ENCODE measurements around the gene MYOZ2. TPM values are rescaled to one million over a fixed set of nuclear protein-coding genes. Genes with fewer than 3 reads are reported as not detected.

The MYOZ2 gene
- total RNA-seq, 2 experiments from 2014 or later, result not detected

DNA sequence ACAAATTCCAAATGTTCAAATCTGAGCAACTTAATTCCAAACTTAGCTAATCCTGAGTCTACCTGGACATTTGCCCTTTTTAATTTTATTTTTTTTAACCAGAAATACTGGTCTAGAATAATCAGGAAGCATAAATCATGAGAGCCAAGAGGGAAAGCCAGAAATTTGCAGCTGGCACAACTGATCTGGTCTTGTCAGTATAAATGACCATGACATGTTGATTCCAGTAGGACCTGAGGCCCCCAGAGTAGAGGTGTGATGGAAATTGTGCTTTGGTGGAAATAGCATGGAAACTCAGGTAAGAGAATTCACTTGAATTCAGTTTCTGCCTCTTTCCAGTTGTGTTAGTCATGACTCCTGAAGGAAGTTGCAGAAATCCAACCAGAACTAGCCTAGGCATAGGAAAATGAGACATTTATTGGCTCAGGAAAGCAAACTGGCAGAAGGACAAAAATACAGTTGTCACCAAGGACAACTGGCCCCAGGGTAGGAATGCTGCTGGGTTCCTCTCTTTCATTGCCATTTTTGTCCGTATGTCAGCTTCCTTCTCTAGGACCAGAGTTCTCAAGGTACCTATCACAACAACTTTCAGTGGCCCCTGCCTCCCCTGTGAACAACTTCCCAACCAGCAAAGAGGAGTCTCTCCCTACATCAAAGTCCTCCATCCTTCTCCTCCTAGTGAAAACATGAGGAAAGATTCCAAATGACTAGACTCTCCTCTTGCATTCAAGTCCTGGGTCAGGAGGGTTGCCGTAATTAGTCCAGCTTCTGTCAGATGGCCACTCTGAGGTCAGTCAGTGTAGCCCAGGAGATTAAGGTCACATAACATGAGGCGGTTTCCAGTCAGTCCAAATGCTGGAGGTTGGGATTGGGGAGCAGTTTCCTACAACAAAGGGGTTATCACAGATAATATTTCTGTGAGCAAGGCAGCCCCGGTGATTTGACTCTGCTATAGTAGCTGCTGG, 29.3 kb upstream of the MYOZ2 start:
- intact Hi-C loops (cut with DNase I, micrococcal nuclease), result no loop called here
- no peak overlapping the region for H3K4me3 Mint-ChIP-seq
- DNase-seq (no peak), ATAC-seq (no peak)
- H3K27me3 Mint-ChIP-seq, result no peaks in the 10 kb centered on the region
- ChIA-PET POLR2A (no interaction called here), CTCF (interaction anchor here (1.7 kb wide), 1 partner anchor 66 kb away, joined by 6 read pairs; no protein-coding TSS in a partner anchor)
- no peak overlapping the region for H3K27ac Mint-ChIP-seq
- no peaks in the 10 kb centered on the region for H3K9me3 Mint-ChIP-seq (ENCODE audit: low read depth)
- H3K4me1 Mint-ChIP-seq, result peaks cover 2% of the 10 kb centered on the region
- no peaks in the 10 kb centered on the region for H3K36me3 Mint-ChIP-seq (ENCODE audit: low read depth)

DNA sequence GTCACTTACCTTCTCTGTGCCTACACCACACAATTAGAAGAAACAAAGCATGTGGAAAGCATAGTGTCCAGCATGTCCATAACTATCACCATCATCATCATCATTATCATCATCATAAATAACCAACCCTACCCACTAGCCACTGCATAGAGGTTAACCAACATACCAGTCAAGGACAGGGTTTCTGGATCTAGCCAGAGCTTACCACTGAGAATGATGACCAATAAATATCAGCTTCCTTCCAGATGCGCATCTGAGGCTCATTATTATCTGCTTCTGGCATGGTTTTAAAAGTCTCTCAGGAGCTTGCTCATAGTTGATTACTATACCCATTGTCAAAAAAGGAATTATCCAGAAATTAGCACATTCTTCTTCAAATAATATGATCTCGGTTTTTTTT, 25.5 kb upstream of the MYOZ2 start:
- H3K4me1 Mint-ChIP-seq, result peaks cover 4% of the 10 kb centered on the region
- ChIA-PET POLR2A (interaction anchor here (0.5 kb wide), 1 partner anchor 89 kb away, joined by 3 read pairs; no protein-coding TSS in a partner anchor), CTCF (no interaction called here)
- intact Hi-C loops (cut with DNase I, micrococcal nuclease), result loop anchor here in 1 of 2 experiments (5.0 kb wide), 1 partner anchor 97 kb away; no protein-coding TSS in a partner anchor
- no peak overlapping the region for H3K27ac Mint-ChIP-seq
- no peaks in the 10 kb centered on the region for H3K36me3 Mint-ChIP-seq (ENCODE audit: low read depth)
- DNase-seq (no peak), ATAC-seq (no peak)
- no peak overlapping the region for H3K4me3 Mint-ChIP-seq
- H3K27me3 Mint-ChIP-seq, result peaks cover 2% of the 10 kb centered on the region
- H3K9me3 Mint-ChIP-seq (ENCODE audit: low read depth), result no peaks in the 10 kb centered on the region

DNA sequence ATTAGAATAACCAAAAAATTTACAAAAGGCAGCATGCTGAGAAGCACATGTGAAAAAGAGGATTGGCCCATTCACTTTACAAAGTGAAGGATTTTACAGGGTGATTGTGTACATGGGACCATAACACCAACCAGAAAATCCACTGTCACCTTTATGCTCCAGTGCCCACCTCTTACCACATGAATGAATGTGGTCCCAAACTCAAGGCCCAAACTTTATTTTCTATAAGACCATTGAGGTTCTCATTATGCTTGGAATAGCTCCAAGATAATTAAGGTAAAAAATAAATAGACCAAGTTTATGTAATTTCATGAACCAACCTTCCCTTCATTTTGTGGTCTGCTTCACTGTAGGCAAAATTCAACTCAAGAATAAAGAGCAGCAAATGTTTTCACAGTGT, 24.3 kb upstream of the MYOZ2 start:
- Mint-ChIP-seq H3K27ac (no peak overlapping the region), H3K36me3 (ENCODE audit: low read depth) (no peaks in the 10 kb centered on the region), H3K4me3 (no peak overlapping the region), H3K4me1 (peaks cover 4% of the 10 kb centered on the region), H3K27me3 (peaks cover 5% of the 10 kb centered on the region), H3K9me3 (ENCODE audit: low read depth) (no peaks in the 10 kb centered on the region)
- DNase-seq (no peak), ATAC-seq (no peak)
- ChIA-PET CTCF (no interaction called here), POLR2A (no interaction called here)
- intact Hi-C loops (cut with DNase I, micrococcal nuclease), result loop anchor here in 1 of 2 experiments (5.0 kb wide), 1 partner anchor 96 kb away; no protein-coding TSS in a partner anchor

DNA sequence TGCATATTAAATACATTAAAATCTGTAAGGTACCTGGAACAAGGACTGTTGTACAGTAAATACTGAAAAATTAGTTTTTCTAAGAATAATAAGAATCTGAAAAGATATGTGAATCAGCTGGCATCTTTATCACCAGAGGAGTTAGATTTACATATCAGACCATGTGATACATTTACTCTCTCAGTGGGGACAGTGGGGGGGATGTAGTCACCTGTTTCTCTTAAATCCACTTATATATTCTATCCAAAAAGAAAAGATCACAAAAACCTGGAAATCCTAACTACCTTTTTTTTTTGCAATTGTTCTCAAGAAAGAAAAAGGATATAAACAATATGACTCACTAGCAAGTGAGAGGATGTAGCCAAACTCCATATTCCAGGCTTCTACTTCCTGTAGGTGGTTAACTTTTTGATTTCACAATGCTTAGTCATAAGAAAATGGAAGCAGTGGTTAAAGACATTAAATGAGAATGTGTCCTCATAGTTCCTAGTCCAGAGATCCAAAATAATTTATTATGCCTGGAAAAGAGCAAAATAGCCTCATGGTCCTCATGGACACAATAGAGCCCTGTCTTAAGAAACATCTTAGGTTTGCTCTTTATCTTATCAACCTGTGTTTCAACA, 22.5 kb upstream of the MYOZ2 start:
- intact Hi-C loops (cut with DNase I, micrococcal nuclease), result loop anchor here in 1 of 2 experiments (5.0 kb wide), 1 partner anchor 94 kb away; no protein-coding TSS in a partner anchor
- Mint-ChIP-seq H3K27me3 (peaks cover 5% of the 10 kb centered on the region), H3K36me3 (ENCODE audit: low read depth) (no peaks in the 10 kb centered on the region), H3K4me3 (no peak overlapping the region), H3K9me3 (ENCODE audit: low read depth) (no peaks in the 10 kb centered on the region), H3K4me1 (peaks cover 4% of the 10 kb centered on the region), H3K27ac (no peak overlapping the region)
- DNase-seq, result no peak
- CTCF ChIA-PET, result no interaction called here
- peak; percentile 57 for ATAC-seq
- POLR2A ChIA-PET, result no interaction called here

DNA sequence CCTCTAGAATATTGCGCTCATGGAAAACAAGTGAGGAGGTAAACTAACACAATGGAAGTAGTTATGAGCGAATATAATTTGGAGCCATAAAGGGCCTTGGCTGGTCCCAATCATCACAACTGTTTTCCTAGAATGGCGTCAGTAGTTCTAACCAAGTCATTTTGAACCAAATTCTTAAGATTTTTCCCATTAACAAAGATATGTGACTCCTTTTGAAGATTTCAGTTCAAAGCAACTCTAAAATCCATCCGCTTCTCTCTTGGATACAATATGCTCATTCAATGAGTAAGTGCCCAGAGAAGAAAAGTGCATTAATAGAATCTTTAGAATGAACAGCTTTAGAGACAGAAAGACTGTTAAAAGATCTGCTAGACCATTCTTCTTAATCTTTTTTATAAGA, 19.6 kb upstream of the MYOZ2 start:
- Mint-ChIP-seq H3K9me3 (ENCODE audit: low read depth) (no peaks in the 10 kb centered on the region), H3K4me1 (peaks cover 4% of the 10 kb centered on the region), H3K27ac (no peak overlapping the region), H3K27me3 (peaks cover 5% of the 10 kb centered on the region), H3K36me3 (ENCODE audit: low read depth) (no peaks in the 10 kb centered on the region), H3K4me3 (no peak overlapping the region)
- ChIA-PET CTCF (no interaction called here), POLR2A (no interaction called here)
- intact Hi-C loops (cut with DNase I, micrococcal nuclease), result no loop called here
- ATAC-seq (no peak), DNase-seq (no peak)

DNA sequence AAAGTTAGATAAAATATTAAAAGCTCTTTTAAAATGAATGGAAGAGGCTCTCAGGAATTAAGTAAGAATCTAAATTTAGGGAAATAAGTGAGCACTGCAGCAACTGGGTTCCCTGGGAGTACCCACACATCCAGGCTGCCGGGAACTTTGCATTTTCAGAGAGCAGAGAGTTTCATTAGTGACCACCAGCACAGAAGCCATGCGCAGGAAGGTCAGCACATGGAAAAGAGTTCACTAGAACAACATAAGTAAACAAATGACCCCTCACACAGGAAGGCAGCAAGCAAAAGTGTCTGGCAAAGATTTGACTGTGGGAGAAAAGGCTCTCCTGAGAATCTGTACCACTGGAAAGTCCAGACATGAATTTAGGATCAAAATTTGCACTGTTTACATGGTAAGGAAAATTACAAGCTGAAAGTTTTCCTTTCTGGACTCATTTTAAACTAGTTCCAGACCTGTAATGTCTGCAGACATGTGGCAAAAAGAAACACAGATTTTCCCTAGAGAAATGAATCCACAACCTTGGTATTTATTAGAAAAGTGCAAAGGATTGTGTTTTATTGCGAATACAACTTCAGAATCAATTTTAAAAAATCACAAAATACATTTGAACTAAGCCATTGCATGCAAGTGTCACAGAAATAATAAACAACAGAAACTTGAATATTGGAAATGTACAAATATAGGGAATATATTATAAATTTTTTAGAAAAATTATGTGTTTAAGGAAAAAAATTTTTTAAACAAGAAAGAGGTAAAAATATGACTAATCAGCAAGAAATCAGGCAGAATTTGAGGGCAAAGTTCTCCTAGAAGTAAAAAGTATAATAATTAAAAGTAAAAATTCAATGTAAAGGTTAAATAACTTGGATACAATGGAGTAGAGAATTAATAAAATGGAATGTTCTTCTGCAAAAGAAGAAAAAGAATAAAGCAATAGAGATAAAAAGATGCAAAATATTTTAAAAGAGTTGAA, 18.4 kb upstream of the MYOZ2 start:
- H3K4me3 Mint-ChIP-seq, result no peak overlapping the region
- POLR2A ChIA-PET, result no interaction called here
- DNase-seq, result no peak
- no peak overlapping the region for H3K27ac Mint-ChIP-seq
- H3K36me3 Mint-ChIP-seq (ENCODE audit: low read depth), result no peaks in the 10 kb centered on the region
- peaks cover 5% of the 10 kb centered on the region for H3K27me3 Mint-ChIP-seq
- H3K9me3 Mint-ChIP-seq (ENCODE audit: low read depth), result no peaks in the 10 kb centered on the region
- intact Hi-C loops (cut with DNase I, micrococcal nuclease), result no loop called here
- CTCF ChIA-PET, result no interaction called here
- H3K4me1 Mint-ChIP-seq, result peaks cover 4% of the 10 kb centered on the region
- ATAC-seq, result no peak

DNA sequence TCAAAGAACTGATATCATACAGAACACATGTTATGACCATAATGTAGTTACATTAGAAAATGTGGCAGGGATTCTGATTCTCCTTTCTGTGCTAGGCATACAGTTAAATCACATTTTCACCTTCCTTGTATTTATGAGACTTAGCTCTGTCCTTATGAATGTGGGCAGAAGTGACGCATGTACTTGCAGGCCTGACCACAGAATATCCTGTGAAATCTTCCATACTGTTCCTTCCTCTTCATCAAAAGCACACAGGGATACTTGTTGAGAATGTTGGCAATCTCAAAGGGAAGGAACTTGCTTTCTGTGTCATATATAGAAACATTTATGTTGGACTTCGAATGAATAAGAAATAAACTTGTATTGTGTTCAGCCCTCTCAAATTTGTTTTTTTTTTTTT, 17.2 kb upstream of the MYOZ2 start:
- ATAC-seq (no peak), DNase-seq (no peak)
- intact Hi-C loops (cut with DNase I, micrococcal nuclease), result no loop called here
- no peaks in the 10 kb centered on the region for H3K4me1 Mint-ChIP-seq
- no peaks in the 10 kb centered on the region for H3K9me3 Mint-ChIP-seq (ENCODE audit: low read depth)
- CTCF ChIA-PET, result interaction anchor here (0.9 kb wide), 1 partner anchor 15 kb away, joined by 3 read pairs; no protein-coding TSS in a partner anchor
- H3K4me3 Mint-ChIP-seq, result no peak overlapping the region
- POLR2A ChIA-PET, result no interaction called here
- no peak overlapping the region for H3K27ac Mint-ChIP-seq
- no peaks in the 10 kb centered on the region for H3K36me3 Mint-ChIP-seq (ENCODE audit: low read depth)
- H3K27me3 Mint-ChIP-seq, result peaks cover 5% of the 10 kb centered on the region

DNA sequence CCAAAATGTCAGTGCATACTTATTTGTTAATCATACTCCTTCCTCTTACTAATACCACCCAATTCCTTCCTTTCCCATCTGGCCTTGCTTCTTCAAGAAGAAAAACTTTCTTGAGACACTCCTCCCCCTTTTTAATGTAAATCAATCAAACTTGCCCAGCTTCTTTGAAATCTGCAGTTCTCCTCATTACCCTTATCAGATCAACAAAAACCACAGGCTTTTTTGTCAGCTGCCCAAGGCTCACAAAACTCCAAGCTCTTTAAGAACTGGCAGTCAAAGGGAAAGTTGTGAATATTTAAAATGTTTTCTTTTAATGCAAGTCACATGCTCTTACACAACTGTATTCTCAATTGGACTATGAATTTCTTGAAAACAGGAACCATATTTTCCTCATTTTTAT, 11.3 kb upstream of the MYOZ2 start:
- intact Hi-C loops (cut with DNase I, micrococcal nuclease), result no loop called here
- Mint-ChIP-seq H3K4me3 (no peak overlapping the region), H3K27ac (no peak overlapping the region), H3K9me3 (ENCODE audit: low read depth) (no peaks in the 10 kb centered on the region), H3K36me3 (ENCODE audit: low read depth) (no peaks in the 10 kb centered on the region), H3K4me1 (peaks cover 7% of the 10 kb centered on the region), H3K27me3 (no peaks in the 10 kb centered on the region)
- POLR2A ChIA-PET, result no interaction called here
- no peak for ATAC-seq
- DNase-seq, result no peak
- CTCF ChIA-PET, result no interaction called here

DNA sequence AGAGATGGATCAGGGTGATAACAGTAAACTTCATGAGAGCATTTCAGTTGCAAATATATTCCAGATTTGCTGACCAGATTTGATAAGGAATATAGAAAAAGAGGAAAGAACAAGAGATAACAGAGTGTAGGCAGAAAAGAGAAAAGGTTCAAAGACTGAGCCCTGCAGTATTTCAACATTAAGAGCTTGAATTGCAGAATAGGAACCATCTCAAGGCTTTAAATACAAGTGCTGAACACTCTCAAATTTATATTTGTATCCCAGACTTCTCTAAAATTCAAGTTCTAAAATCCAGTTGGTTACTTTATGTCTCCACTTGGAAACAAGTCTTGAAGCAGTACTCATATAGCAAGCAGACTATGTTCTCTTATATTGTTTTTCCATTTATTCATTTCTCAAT, 9.7 kb upstream of the MYOZ2 start:
- ChIA-PET CTCF (no interaction called here), POLR2A (no interaction called here)
- H3K27me3 Mint-ChIP-seq, result no peaks in the 10 kb centered on the region
- intact Hi-C loops (cut with DNase I, micrococcal nuclease), result no loop called here
- ATAC-seq (no peak), DNase-seq (no peak)
- no peak overlapping the region for H3K4me3 Mint-ChIP-seq
- H3K9me3 Mint-ChIP-seq (ENCODE audit: low read depth), result no peaks in the 10 kb centered on the region
- no peaks in the 10 kb centered on the region for H3K36me3 Mint-ChIP-seq (ENCODE audit: low read depth)
- peaks cover 7% of the 10 kb centered on the region for H3K4me1 Mint-ChIP-seq
- H3K27ac Mint-ChIP-seq, result no peak overlapping the region

DNA sequence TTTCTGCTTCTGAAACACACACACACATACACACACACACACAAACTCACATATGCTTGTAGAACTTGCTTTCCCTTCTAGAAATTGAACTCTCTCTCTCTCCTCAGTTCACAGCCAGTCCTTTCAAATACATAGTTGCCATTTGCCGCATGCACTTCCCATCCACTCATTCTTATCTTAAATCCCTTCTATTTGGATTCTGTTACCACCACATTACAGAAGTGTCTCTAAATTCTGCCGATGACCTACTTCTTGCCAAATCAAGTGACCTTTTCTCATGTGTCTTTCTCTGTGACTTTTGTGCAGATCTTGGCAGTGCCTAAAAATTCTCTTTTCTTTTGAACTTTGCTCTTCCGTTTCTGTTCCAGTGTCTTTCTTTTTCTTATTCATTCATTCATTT, 7.5 kb upstream of the MYOZ2 start:
- no peaks in the 10 kb centered on the region for H3K27me3 Mint-ChIP-seq
- peaks cover 7% of the 10 kb centered on the region for H3K4me1 Mint-ChIP-seq
- no peak overlapping the region for H3K4me3 Mint-ChIP-seq
- DNase-seq (no peak), ATAC-seq (no peak)
- no peak overlapping the region for H3K27ac Mint-ChIP-seq
- no peaks in the 10 kb centered on the region for H3K36me3 Mint-ChIP-seq (ENCODE audit: low read depth)
- POLR2A ChIA-PET, result no interaction called here
- intact Hi-C loops (cut with DNase I, micrococcal nuclease), result no loop called here
- CTCF ChIA-PET, result no interaction called here
- H3K9me3 Mint-ChIP-seq (ENCODE audit: low read depth), result no peaks in the 10 kb centered on the region

DNA sequence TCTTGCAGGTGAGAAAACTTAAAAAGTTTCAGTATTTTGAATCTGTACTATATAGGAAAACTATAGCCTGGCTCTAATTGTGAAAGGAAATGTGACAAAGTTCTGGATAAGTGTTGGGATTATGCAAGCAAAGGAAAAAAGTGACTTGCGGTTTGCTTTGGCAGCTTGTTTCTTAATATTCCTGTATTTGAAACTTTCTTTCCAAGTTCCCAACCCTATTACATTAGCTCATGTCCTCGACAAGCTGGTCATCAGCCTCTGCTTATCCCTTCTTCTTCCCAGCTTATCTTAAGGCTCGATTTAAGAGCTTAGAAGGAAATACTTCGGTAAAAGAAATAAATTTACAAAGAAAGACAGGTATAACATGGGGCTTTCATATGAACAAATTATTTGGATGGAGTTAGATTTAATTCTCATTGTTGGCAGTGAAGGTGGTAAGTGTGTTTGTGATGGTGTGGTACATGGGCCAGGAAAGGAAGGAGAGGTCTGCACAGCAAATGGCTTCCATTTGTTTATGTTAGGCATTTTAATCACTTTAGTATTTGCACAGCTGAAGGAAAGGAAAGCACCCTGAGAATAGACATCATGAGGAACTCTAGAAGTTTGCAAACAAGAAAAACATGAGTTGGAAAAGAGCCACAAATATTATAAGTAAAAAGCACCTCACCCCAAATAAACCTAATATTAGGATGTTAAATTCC, 5.1 kb upstream of the MYOZ2 start:
- POLR2A ChIA-PET, result no interaction called here
- no peak overlapping the region for H3K4me3 Mint-ChIP-seq
- ATAC-seq, result no peak
- no peaks in the 10 kb centered on the region for H3K27me3 Mint-ChIP-seq
- CTCF ChIA-PET, result no interaction called here
- H3K4me1 Mint-ChIP-seq, result no peaks in the 10 kb centered on the region
- no peak overlapping the region for H3K27ac Mint-ChIP-seq
- H3K36me3 Mint-ChIP-seq (ENCODE audit: low read depth), result no peaks in the 10 kb centered on the region
- no peak for DNase-seq
- H3K9me3 Mint-ChIP-seq (ENCODE audit: low read depth), result no peaks in the 10 kb centered on the region
- intact Hi-C loops (cut with DNase I, micrococcal nuclease), result no loop called here

All from activated CD4-positive, alpha-beta T cell treated with anti-CD3 and anti-CD28 coated beads for 36 hours (primary cell).